GM19463 (cell line): Measurements from ENCODE around the gene HEG1.

Experiments
- ATAC-seq: cut with Tn5 transposase; IDR thresholded peaks from one replicate; pipeline ENCODE4 v1.9.1; 2021; ENCODE audit warnings: mild to moderate bottlenecking, moderate library complexity; ENCODE audit not compliant: unreplicated experiment

Gene HEG1

DNA sequence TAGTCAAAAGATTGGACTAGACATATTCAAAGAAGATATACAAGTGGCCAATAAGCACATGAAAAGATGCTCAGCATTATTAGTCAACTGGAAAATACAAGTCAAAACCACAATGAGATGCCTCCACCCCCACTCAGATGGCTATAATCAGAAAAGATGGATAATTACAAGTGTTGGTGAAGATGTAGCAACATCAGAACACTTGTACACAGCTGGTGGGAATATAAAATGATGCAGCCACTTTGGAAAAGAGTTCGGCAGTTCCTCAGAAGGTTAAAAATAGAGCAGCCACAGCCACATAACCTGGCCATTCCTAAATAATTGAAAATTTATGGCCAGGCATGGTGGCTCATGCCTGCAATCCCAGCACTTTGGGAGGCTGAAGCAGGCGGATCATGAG, 38.4 kb downstream of the HEG1 start:
- ATAC-seq = no peak

DNA sequence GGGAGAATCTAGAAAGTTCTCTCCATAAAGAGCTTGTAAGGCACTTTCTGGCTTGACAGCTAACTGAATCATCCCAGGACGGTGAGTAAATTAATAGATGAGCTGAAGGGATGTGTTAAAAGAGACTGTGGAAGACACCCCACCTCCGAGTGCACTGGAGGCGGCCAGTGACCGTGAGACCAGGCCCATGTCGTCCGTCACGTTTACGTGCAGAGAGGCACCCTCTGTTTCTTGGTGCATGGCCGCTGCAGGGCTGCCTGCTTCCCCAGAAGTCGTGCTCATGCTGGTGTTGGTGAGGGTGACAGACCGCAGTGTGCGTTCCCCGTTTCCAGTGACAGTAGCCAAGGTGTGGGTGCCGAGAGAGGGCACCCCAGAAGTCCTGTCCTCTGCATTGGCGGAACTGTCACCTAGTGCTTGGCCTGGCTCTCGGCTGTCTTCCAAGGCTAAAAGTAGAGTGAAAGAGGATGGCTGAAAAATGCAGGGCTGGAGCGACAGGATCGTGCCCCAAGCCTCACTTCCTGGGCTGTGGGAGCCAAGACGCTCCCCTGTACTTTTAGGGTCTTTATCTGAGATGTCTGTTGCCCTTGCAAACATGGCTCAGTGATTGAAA, 41.1 kb downstream of the HEG1 start:
- ATAC-seq = no peak

DNA sequence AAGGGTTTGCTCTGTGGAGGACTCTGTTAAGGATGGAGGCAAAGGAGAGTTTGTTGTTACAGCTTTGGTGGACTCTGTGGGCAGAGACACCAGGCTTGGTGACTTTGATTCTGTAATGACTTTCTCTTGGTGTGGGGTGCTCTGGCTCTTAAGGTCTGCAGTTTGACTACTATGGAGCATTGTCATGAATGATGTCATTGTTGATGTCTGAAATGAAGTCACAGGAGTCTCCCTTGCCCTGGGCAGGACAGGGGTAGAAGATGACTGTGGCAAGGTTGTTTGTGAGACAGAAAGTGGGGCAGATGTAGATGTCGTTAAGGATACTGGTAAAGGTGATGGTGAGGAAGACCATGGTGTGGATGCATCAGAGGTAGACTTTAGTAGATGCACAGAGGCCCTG, 42.7 kb downstream of the HEG1 start:
- ATAC-seq = no peak

DNA sequence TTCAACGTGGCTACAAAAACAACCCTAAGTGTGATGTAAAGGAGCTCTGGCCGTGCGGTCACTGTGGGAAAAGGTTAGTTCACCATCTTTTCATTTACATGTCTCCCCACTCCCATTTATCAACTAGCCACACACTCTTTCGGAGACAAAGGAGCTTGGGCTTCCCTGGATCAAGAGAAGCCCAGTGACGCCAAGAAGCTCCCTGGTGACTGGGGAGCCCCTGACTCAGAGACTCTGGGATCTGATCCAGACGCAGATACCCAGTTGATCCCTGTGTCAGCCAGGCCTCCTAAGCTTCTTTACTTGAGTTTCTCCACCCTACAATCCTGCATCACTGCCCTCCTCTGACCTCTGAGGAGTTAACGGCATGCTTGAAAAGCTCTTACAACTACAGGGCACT, 43.9 kb downstream of the HEG1 start:
- no peak for ATAC-seq

DNA sequence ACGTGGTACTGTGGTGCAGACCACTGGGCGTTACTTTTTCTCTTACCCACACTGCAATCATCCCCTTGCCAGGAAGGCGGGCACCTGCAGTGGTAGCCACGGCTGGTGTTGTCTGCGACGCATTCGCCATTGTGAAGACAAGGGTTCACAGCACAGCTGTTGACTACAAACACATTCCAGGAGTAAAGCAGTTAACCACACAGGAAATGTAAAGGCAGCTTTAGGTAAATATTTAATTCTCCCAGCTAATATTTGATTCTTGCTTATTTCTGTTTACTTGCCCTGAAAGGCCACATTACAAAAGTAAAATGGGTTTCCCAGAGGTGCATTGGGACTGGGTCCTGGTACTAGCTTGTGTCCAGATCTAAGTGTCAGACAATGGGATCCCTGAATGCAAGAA, 45.4 kb downstream of the HEG1 start:
- no peak for ATAC-seq

DNA sequence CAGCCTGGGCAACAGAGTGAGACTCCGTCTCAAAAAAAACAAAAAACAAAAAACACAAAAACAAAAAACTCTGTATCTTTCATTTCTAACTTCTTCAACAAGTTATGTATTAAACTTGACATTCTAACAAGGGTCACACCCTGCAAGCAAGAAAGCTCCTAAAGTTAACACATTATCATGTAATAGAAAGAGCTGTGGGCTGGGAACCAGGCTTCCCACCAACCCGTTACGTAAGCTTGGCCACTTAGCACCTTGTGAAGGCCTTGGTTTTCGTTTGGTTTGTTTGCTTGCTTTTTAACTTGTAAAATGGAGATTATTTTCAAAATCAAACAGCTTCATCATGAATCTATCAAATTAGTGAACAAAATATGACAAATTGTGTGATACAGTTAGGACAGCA, 47.0 kb downstream of the HEG1 start:
- ATAC-seq = no peak

DNA sequence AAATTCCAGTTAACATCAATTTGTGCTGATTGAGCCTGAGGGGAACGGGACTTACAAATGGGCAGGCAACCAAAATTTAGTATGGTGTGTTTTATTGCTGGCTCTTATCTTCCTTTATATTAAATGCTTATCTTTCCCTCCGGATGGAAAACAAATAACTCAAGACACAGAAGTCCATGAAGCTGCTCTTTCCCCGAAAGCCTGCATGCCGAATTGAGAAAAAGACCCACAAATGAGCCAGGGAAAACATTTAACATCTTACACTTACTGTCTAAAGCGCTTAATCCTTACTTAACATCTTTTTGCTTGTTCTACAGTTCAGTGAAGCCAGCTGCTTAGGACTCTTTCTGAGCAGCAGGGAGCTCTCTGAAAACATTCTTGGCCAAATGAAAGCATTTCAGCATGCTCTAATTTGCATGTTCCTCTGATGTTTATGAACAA, 49.5 kb downstream of the HEG1 start:
- no peak for ATAC-seq

DNA sequence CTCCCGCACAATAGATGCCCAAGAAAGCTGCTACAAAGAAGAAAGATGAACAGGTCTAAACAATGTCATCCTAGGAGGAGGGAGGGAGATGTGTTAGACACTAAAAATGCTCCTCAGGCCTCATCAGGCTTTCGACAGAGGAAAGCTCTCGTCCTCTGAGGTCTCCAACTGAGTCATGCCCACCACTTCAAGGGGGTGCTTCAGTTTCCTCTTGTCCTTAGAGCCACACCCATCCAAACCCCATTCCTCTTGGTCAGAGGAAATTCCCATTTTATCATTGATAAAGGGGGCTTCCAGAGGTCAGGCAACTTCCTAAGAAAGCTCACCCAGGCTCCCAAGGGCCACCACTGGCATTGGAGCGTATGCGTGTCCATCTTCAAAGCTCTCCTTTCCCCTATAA, 50.1 kb downstream of the HEG1 start:
- ATAC-seq = no peak

DNA sequence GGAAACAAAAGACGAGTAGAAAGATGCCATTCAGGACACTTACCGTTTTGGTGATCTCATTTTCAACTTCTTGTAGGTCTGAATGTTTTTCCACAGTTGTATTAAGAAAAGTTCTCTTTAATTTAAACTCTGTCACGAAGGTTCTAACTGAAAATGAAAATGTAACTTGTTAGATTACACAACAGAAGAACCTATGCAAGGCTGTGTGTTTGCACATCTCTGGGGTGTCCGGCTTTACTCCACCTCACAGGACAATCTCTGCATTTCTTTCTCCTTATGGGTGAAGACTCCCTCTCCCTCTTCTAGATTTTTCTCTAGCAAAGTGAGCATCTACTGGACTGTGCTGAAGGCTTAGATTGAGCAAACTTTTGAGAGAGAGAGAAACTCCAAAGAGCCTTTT, 50.6 kb downstream of the HEG1 start:
- no peak for ATAC-seq

DNA sequence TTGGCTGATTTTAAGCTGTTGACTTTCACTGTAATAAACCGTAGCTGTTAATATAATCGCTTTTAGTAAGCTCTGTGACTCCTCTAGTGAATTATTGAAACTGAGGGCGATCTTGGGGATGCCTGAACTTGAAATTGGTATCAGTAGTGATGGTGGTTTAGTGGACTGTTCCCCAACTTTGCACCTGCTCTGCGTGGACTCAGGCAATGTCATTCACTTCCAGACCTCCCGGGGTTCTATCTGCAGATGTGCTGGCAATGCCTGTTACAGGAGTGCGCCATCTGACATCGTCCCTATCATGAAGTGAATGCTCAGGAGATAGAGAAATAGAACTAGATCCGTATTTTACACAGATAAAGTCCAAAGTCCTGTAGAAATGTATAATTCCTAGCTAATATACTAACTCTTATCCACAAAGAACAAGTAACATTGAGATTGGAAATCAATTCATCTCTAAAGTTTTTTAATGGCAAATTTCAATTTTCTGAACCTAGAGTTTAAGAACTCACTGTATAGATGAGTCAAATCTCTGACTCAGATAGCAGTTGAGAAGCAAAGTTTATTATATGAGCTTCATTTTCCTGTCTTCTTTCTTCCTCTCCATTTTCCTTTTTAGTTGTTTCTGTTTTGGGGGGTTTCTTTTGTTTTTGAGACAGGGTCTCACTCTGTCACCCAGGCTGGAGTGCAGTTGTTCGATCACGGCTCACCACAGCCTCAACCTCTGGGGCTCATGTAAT, 51.8 kb downstream of the HEG1 start:
- ATAC-seq = no peak

DNA sequence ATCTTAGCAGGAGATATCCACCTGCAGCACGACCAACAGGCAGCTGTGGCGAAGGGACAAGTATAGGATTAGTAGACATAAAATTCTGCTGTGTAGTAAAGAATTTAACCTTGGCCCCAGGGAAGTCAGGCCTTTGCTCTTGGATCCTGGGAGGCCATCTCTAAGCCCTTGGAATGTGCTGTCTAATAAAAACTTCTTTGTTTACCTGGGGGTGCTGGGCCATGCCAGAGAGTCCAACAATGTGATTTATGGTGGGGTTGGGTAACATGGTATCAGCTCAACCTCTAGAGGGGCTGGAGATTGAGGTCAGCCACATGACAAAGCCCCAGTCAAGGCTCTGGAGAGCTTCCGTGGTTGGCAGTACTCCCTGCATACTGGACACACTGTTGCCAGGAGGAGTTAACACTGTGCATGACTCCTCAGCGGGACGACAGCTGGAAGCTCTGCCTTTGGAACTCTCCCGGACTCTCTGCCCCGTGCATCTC, 52.4 kb downstream of the HEG1 start:
- ATAC-seq = no peak

DNA sequence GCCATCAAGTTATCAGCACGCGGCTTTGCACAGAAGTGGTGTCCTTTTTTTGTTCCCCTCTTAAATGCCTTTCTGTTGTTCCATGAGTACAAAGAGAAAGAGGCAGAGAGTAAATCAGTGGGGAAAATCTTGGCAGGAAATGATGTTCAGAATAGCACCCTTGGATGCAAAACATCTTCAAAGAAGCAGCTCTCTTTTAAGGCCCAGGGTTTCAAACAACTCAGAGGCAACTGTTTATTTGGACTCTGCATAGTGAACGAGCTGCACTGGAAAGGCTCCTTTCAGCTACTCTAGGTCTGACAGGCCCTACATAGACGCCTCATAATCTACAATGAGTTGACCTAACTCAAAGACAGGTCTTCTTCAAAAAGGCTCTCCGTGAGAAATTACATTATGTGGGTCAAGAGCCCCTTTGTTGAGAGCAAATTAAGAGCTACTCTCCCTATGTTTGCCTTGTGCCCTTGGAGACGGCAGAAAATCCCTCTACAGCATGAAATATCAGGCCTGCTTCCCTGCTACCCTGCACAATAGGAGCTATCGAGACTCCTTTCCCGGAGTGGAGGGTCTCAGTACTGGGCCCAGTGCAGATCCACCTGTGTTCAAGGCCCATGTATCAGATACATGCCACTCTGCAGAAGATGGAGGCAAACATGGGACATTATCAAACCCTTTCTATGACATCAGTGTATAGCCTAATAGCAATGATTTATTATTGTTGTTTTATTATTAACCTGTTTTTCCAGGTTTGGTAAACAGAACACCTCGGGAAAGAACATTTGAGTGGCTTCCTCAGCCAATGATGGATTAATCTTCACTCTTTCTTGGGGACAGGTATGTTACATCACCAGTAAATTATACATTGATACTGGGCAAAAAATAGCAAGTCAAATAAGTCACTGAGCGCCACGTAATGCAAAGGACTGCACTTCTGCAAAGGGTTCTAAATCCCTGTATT, 53.1 kb downstream of the HEG1 start:
- no peak for ATAC-seq

DNA sequence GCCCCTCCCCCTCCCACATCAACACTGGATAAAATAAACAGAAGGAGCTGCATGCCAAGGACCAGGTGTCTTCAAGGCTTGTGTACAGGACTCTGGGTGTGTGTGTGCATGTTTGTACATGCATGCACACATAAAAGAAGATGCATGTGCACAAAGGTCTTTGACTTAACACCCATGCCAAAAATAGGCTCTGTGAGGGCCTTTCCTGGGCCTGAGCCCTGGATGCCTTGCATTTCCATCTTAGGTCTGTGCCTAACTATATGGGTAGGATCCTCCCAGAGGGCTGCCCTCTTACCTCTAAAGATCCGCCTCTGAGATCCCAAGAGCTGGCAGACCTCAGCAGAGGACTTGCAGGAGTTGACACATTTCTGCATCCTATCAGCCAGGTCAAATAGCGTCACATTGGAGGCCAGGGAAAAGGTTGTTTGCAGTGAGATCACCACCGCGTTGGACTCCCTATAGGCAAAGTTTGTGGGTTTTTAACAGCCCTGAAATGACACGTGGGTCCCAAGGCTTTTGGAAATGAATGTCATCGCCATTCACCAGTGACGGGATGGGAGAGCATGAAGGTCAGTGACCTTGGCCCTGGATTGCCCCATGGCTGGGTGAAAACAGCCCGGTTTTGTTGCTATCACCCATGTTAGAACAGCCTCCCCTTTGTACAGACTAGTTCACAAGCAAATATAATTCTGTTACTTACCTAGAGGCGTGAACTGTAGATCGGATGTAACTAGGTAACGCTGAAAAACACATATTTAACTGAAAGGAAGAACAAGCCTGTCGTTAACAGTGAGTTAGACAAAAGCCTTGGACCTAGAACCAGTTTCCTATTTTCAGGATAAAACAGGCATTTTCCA, 54.0 kb downstream of the HEG1 start:
- ATAC-seq = no peak

DNA sequence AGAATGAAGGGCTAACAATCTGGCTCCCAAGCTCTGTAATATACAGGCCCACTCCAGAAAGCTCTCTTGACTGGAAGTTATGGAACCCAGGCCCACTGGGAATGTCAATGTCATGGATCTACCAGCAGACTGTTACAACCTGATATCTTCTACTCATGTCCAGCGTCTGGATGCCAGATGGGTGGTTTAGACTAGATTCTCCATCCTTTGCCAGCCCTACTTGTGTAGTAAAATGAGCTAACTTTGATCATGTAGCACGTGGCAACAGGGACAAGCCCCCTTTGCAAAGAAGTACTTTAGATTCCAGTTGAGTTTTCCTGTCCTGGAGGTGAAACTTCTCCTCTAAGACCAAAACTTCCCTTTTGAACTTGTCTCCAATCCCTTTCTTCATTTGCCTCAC, 55.1 kb downstream of the HEG1 start:
- no peak for ATAC-seq

DNA sequence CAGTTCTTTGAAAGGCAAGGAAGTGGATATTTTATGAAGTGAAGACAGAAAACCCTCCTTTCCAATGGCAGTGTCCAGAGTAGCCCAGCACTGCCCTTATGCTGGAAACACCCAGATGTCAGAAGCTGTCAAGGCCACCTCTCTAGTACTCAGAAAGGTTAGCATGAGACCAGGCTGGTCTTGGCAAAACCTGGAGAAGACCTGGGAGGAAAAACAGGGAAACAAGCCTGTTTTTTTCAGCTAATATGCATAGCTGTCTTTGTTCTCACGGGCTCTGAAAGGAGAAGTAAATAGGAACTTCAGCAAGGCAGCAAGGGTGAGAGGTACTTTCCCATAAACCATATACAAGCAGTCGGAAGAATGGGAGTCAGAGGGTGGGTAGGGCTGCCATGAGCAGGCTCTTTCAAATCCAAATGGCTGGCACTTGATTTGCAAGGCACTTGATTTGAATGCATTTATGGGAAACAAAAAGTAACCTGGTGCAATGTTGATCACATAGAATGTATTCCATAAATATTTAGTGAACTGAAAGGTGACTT, 55.8 kb downstream of the HEG1 start:
- no peak for ATAC-seq

DNA sequence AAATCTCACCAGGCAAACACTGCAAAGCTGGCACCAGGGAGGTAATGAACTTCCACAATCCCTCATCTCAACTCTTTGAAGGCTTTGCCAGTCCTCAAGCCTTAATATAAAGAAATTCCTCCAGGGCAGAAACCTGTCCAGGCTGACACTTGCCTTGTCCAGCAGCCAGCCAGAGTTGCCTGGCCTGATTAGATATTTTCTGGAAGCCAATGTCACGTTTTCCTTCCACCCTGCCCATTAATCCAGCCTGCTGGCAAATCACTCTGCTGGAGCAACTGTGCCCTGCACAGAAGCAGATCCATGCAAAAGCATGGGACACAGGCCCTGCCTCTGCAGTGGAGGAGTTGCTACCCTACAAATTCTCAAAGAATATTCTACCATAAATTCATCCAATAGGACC, 56.5 kb downstream of the HEG1 start:
- no peak for ATAC-seq

DNA sequence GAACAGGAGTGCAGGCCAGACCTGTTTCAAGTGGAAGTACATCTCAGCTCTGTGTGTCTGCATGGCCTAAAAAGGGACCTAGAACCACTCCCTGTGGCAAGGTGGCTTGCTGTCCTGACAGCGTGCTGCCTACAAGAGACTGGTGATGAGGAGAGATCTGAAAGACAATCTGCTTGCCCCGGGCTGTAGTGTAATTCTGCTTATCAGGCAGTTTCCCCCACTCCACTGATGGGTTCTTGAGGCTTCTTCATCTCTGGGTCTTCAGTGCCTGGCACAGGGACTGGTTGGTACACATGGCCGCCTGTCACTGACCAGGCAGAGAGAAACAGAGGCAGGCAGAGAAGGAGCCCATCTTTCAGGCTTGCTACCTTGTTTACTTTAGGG, 57.6 kb downstream of the HEG1 start:
- no peak for ATAC-seq

DNA sequence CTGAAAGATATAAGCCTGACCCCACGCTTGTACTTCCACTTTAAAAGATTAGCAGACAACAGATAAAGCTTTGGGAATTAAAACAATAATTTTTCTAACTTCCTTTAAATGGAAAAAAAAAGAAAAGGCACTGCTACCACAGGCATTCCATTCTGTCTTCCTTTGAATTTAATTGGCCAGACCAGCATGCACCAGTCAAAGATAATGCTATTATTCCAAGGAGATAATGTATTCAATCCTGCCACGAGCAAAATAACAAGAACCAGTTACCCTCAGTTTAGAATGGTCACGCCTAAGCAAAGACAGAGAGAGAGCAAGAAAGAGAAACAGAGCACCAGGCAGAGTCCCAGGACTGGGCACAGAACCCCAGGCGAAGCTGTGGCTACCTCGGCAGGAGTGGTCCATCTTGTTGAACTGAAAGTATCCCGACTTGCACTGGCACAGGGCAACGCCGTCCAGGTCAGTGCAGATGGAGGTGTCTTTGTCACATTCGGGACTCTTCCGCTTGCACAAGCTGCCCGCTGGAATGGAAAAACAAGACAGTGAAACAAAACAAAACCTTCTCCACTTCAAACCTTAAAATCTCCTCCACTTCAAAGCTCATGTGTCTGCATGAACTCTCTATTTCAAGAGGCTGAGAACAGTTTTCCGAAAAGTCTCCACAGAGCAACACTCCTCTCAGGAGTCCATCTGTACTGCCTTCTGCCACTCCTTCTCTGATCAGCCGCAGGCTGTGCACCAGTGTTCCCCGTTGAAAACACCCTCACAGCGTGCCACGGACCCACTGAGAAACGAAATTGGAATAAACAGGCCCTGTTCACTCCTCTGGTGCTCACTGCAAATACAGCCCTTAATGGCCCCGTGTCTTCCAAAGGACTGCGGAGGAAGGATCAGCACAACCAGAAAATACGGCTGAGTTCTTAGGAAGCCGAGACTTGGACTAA, 58.2 kb downstream of the HEG1 start:
- no peak for ATAC-seq

DNA sequence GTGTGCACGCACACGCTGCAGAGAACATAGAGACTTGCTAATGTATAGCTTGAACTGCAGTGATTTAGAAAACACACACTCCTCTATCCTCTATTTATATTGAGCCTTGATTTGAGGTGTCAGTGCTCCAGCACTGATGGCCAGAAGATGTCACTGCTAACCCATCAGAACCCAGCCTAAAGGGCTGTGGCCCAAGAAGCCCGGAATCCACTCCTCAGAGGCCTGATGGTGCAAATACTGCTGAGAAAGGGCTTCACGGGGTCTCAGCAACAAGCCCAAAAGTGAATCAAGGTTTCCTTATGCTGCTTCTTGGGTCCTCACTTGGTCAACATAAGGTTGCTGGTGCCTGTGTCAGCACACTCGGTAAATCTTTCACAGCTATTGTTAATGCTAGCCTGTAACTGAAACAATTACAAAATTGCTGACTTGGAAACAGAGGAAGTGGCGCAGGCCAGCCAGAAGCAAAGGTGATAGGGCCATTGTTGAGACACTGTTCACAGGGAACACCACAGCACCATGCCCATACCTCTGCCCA, 60.3 kb downstream of the HEG1 start:
- ATAC-seq = no peak
